Stimulated activated CD4-positive, alpha-beta T cell treated with anti-CD3 and anti-CD28 coated beads, Interleukin-1b, Interleukin-23, amount 100 ng/mL, for 4 hours (primary cell): ENCODE data around the gene TLE1.
"Not testable (repeated sequence)": the region's sequence is repeated elsewhere in the genome, so short reads cannot be mapped to it uniquely, and the experiment has no call there.

Experiments
- DNase-seq, 2 donors: peaks; one replicate each; pipeline ENCODE4 v3.0.0-alpha.2; 2020; ENCODE audit warnings: low read depth in 2 of 2

The TLE1 gene

DNA sequence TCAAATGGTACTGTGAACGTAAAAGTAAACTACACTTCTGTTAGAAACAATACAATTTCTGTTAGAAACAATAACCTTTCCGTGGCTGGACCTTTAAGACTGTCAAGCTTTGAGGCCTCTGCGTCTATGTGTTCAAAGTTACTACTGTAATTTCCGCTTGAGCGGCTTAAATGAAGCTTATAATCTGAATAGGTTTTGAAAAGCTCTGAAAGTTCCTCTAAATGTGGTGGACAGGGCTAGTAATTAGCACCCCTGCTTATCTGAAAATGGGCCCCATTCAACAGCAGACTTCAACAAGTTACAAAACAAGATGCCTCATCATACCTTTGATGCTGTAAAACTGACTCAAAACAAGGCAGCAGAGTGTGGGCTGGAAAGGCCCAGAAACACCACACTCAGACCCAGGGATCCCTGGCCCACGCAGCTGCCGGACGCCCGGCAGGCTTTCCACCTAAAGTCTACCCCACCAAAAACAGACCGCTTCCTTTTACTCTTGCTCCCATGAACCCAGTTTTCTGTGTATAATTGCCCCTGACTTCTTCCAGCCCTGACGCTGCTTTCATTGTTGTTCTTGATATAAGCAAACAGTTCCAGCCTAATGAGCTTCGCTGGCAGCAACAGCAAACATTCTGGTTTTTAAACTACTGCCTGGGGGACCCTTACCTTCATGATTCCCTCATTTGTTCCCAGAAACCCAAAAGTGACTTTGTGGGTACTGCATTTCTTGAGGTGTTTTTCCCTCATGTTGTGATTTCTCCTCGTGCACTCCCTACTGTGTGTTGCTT lies 66.7 kb downstream of the TLE1 start:
- no peak for DNase-seq

DNA sequence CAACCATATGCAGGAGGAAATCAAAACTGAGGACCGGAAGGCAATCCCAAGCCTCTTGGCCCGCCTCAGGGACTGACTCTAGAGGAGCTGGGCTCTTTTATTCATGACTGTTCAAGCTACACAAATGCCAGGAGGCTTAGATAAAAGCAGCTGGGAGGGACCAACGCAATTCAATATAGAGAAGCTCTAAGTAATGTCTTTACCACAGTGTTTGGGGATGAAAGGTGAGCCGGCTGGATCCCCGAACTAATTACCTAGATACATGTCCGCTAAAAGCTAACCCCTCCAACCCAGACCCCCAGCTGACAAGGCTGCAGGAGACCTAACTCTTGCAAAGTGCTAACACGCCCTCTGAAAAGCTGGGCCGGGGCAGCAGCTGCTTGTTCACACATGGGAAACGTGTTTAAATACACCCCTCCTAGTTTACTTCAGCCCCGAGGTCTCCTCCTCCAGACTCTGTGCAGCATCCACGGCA lies 67.5 kb downstream of the TLE1 start:
- no peak for DNase-seq

GRCh38 chr9:81621118-81621517 lies 68.2 kb downstream of the TLE1 start:
- no peak for DNase-seq

GRCh38 chr9:81620002-81620390 lies 69.4 kb downstream of the TLE1 start:
- DNase-seq: no peak

GRCh38 chr9:81619353-81620001 lies 69.9 kb downstream of the TLE1 start:
- no peak for DNase-seq

DNA sequence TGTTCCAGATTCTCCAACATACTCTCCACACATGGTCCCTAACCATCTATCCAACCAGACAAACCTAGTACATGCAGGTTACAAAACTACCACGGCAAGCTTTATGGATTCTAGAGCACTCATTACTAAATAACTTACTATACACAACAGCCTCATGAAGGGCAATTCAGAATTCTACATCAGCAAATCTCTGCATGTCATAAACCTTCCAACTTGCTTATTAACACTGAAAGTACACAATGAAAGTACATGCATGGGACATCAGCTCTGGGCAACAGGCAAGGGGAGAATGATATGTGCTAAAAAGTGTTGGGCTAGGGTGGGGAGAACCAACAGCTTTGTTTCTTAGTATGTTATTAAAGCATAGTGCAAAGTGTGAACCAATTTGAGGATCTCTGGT lies 70.4 kb downstream of the TLE1 start:
- no peak for DNase-seq

DNA sequence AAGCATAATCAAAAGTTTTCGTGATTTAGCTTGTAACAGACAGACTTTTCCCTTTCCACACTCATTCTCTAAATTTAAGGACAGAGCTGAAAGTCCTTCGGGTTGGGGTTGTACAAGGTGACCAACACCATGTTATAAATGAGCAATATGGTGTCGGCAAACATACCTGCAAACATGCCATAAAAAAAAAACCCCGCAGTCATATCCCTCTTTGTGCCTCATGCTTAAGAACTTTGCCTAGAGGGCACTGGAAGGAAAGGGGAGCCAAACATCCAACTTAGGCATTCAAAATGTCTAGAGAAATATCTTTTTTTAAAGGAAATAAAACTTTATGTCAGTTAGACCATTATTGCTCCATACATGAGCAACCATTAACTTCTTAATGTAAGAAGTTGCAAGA lies 73.2 kb downstream of the TLE1 start:
- DNase-seq: no peak

DNA sequence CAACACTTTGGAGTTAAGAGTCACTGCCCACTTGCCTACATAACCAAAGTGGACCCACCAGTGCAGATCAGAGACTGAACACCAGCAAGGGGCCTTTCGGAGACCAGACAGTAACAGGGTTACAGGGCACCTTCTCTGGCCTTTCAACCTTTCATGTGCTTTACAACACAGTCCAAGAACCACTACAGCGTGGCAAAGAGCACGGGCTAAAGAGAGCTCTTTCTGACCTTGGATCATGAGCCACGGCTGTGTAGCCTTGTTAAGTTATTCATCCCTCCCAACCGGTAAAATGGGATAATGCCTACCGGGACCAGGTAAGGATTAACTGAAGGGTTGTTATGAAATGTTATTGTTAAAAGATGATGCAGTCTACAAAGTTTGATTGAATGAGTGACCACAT lies 75.0 kb downstream of the TLE1 start:
- no peak for DNase-seq

DNA sequence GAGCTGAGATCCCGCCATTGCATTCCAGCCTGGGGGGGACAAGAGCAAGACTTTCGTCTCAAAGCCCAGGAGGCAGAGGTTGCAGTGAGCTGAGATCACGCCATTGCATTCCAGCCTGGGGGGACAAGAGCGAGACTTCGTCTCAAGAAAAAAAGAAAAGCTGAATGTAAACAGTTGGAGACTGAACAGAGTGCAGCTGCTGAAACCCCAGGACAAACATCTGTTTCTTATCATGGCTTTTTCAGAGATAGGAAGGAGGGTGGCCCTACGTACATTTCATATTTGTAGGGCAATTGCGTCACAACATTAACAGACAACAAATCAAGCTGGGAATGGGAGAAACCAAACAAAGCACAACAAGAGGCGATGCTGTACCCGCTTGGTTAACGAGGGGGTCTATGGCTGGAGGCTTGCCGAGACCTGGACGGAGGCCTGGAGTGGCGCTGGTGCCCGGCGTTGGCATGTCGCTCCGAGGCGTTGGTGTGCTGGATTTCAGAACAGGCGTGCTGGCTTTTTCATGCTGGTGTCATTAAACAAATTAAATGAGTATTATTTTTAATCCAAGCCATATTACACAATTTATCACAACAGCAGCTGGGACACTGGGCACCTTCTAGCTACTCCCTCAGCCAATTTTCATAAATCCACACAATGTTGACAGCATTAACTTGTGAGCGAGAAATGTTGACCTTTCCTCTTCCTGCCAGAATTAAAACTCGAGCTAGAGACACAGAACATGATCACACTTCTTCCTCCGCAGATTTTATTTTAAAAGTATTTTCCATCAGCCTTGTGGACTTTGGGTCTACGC lies 76.1 kb downstream of the TLE1 start:
- DNase-seq: no peak

DNA sequence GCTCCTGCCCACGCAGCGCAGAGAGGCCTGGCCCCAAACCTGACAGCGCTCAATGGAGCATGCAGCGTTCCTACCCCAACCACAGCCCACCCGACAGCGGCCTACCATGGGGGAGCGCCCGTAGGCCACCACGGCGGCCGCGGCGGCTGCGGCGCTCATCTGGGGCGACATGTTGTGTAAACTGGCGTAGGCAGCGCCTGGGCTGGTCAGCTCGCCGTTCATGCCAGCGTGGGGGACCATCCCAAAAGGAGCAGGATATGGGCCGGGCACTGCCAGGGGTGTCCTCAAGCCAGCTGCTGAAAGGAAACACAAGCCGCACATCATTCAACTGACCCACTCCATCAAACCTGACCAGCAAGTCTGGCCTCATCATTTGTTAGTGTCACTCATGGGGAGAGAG lies 77.7 kb downstream of the TLE1 start:
- DNase-seq: no peak

- DNase-seq: no peak
Observed at GRCh38 chr9:81610740-81611107, 78.6 kb downstream of the TLE1 start.

GRCh38 chr9:81609782-81610739 lies 79.3 kb downstream of the TLE1 start:
- no peak for DNase-seq

DNA sequence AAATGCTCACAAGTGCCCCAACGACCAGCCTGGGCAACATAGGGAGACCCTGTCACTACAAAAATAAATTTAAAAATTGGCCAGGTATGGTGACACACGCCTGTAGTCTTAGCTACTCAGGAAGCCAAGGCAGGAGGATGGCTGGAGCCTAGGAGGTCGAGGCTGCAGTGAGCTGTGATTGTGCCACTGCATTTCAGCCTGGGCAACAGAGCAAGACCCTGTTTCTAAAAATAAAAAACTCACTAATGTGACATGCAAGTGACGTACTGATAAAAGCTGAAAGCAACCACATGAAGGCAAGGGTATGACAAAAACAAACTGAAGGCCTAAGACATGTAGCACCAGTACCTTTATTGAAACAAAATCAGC lies 81.1 kb downstream of the TLE1 start:
- no peak for DNase-seq

DNA sequence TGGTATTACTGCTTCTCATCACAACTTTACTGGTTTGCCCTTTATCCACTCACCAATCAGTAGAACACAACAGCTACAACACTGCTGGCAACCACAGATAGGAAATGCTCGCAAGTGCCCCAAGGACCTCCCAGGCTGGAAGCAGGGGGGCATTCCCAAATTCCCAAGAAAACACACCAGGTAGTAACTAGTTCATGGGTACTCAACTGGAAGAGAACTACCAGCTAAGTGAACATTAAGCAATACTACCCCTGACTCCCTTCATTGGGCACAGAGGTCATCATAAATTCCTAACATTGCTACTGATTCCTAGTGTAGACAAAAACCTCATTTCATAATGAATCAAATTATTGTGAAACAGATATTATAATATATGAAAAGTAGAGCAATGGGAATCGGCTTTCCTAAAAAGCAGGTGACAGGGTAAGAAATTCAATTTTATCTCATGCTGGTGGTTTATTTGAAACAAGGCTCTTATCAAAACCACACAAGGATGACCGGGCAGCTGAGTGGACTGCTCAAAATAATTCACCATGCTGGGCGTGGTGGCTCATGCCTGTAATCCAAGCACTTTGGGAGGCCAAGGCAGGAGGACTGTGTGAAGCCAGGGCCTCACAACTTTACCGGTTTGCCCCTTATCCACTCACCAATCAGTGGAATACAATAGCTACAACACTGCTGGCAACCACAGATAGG lies 81.6 kb downstream of the TLE1 start:
- DNase-seq: no peak

- not testable (repeated sequence) for DNase-seq
Observed at GRCh38 chr9:81606261-81606660, 83.1 kb downstream of the TLE1 start.

- no peak for DNase-seq
Observed at GRCh38 chr9:81605170-81605670, 84.1 kb downstream of the TLE1 start.

GRCh38 chr9:81604306-81605169 lies 84.8 kb downstream of the TLE1 start:
- DNase-seq: no peak

- no peak for DNase-seq
Observed at GRCh38 chr9:81602887-81603680, 86.3 kb downstream of the TLE1 start.
